GM23338 (cell line): ENCODE measurements around the gene MTERF2. TPM values are rescaled to one million over a fixed set of nuclear protein-coding genes. Genes with fewer than 3 reads are reported as not detected.

Experiments
- ATAC-seq: fragments of 200-7000 bp; cut with Tn5 transposase; 3 replicates; pipeline ENCODE4 v1.9.1; 2020
- DNase-seq: peaks from one replicate; pipeline ENCODE4 v3.0.0-alpha.2; 2015; ENCODE audit warnings: low spot score
- H2AFZ ChIP-seq: fragments of 200-600 bp; sonication (generic); 2 replicates; pipeline ENCODE4 v1.8.0; 2016; ENCODE audit warnings: antibody characterized with exemption, mild to moderate bottlenecking, moderate library complexity
- H3F3A ChIP-seq: fragments of 200-600 bp; sonication (generic); replicated peaks from 2 replicates; pipeline ENCODE4 v1.8.0; 2017; ENCODE audit warnings: antibody characterized with exemption, mixed run types, low read depth
- H3K27ac ChIP-seq: fragments of 200-600 bp; sonication (generic); 2 replicates; pipeline ENCODE4 v1.6.1; 2016; ENCODE audit warnings: low read depth
- H3K27me3 ChIP-seq: fragments of 200-600 bp; sonication (generic); 2 replicates; pipeline ENCODE4 v1.8.0; 2016; ENCODE audit warnings: mild to moderate bottlenecking, mixed run types, moderate library complexity; ENCODE audit not compliant: insufficient read depth
- H3K36me3 ChIP-seq: fragments of 200-600 bp; sonication (generic); 2 replicates; pipeline ENCODE4 v1.8.0; 2016; ENCODE audit warnings: mild to moderate bottlenecking; ENCODE audit not compliant: insufficient read depth
- H3K4me1 ChIP-seq: fragments of 200-600 bp; sonication (generic); 2 replicates; pipeline ENCODE4 v1.8.0; 2016; ENCODE audit warnings: mild to moderate bottlenecking, moderate library complexity; ENCODE audit not compliant: insufficient read depth
- H3K4me2 ChIP-seq: fragments of 200-600 bp; sonication (generic); 2 replicates; pipeline ENCODE4 v1.7.1; 2017; ENCODE audit warnings: mixed run types
- H3K4me3 ChIP-seq: fragments of 200-600 bp; sonication (generic); 2 replicates; pipeline ENCODE4 v1.6.1; 2016; ENCODE audit warnings: mixed run types
- H3K79me2 ChIP-seq: fragments of 200-600 bp; sonication (generic); replicated peaks from 2 replicates; pipeline ENCODE4 v1.8.0; 2017; ENCODE audit warnings: mild to moderate bottlenecking; ENCODE audit not compliant: insufficient read depth
- H3K9me2 ChIP-seq: fragments of 200-600 bp; sonication (generic); 2 replicates; pipeline ENCODE4 v1.8.0; 2017; ENCODE audit not compliant: insufficient read depth
- H4K20me1 ChIP-seq: fragments of 200-600 bp; sonication (generic); replicated peaks from 2 replicates; pipeline ENCODE4 v1.8.0; 2017; ENCODE audit warnings: mild to moderate bottlenecking; ENCODE audit not compliant: insufficient read depth
- H3K27ac Mint-ChIP-seq: 2 replicates; pipeline ENCODE4 v1.8.0; 2020; ENCODE audit warnings: inconsistent platforms, mild to moderate bottlenecking, moderate library complexity, mixed read lengths
- H3K27me3 Mint-ChIP-seq: 3 replicates; pipeline ENCODE4 v1.8.0; 2022; ENCODE audit warnings: low read depth, mild to moderate bottlenecking, moderate library complexity, mixed read lengths, inconsistent platforms; ENCODE audit not compliant: insufficient read depth, poor library complexity
- H3K36me3 Mint-ChIP-seq: 3 replicates; pipeline ENCODE4 v1.8.0; 2021; ENCODE audit warnings: low read depth, mild to moderate bottlenecking, inconsistent platforms, moderate library complexity, mixed read lengths
- H3K4me1 Mint-ChIP-seq: 3 replicates; pipeline ENCODE4 v1.8.0; 2020; ENCODE audit warnings: mild to moderate bottlenecking, inconsistent platforms, mixed read lengths
- H3K4me3 Mint-ChIP-seq: 3 replicates; pipeline ENCODE4 v1.8.0; 2021; ENCODE audit warnings: moderate library complexity, mild to moderate bottlenecking, inconsistent platforms, mixed read lengths
- H3K9me3 Mint-ChIP-seq: 3 replicates; pipeline ENCODE4 v1.8.0; 2020; ENCODE audit warnings: moderate library complexity, mild to moderate bottlenecking, inconsistent platforms, mixed read lengths
- CREB1 ChIP-seq: fragments of 250-450 bp; sonication (Bioruptor Pico); IDR thresholded peaks from 2 replicates; pipeline ENCODE4 v1.5.0; 2020; ENCODE audit warnings: low read depth, mild to moderate bottlenecking, moderate library complexity
- CTCF ChIP-seq, 2 experiments: fragments of 200-600 bp in 1 of 2; sonication (generic) in 1 of 2; conservative IDR thresholded peaks; 2 replicates each; pipeline versions ENCODE4 v1.5.1 to v1.6.1; 2016 to 2017; ENCODE audit warnings: antibody characterized with exemption in 2 of 2, low read depth in 2 of 2, mild to moderate bottlenecking in 2 of 2, moderate library complexity in 1 of 2
- EZH2 ChIP-seq: fragments of 200-600 bp; sonication (generic); IDR thresholded peaks from one replicate; pipeline ENCODE4 v1.8.0; 2017; ENCODE audit warnings: antibody characterized with exemption, mild to moderate bottlenecking, low read depth; ENCODE audit not compliant: unreplicated experiment
- POLR2AphosphoS5 ChIP-seq: IDR thresholded peaks from 2 replicates; pipeline ENCODE4 v1.6.1; 2016; ENCODE audit warnings: antibody characterized with exemption, low read depth
- ZNF114 ChIP-seq: fragments of 250-450 bp; sonication (Bioruptor Pico); IDR thresholded peaks from 2 replicates; pipeline ENCODE4 v1.5.0; 2020; ENCODE audit warnings: mild to moderate bottlenecking, moderate library complexity
- long read RNA-seq: library from polyadenylated mRNA; unstranded; transcript quantifications from one replicate; pipeline ENCODE4 v2.0.0, GENCODE V29; 2020; ENCODE audit not compliant: unreplicated experiment
- polyA plus RNA-seq: library from polyadenylated mRNA; unstranded; fragments of >200 nt; fragmentation: Nextera tagmentation; extraction: Ambion mirVana; gene quantifications from 2 replicates; pipeline ENCODE4 v1.2.1, GENCODE V29; 2016
- total RNA-seq: library from RNA; depleted of rRNA; stranded (reverse); fragments of >200 nt; shearing (Covaris generic); gene quantifications from 2 replicates; pipeline ENCODE4 v1.2.3, GENCODE V29; 2014; rRNA removed

MTERF2 gene
- total RNA-seq (4.7 and 9.2 TPM in 2 replicates), polyA plus RNA-seq (9.1 and 11.0 TPM in 2 replicates)
- long read RNA-seq, partial matches to known transcripts = 0 of 5 reads
- long read RNA-seq, other reads (novel, unspliced or antisense) = 0 of 5 reads

GRCh38 chr12:106986625-106987389, at the start of gene MTERF2:
TSS of gene MTERF2 (minus strand) at chr12:106987146. CDS start at chr12:106978714, 8,432 bp downstream.
- H3K27me3 ChIP-seq = no peaks in the 10 kb centered on the region
- no peaks in the 10 kb centered on the region for H3K9me2 ChIP-seq
- Mint-ChIP-seq H3K9me3 (no peaks in the 10 kb centered on the region), H3K36me3 (peaks cover 20% of the 10 kb centered on the region), H3K27me3 (peaks cover 5% of the 10 kb centered on the region), H3K4me1 (peaks cover 23% of the 10 kb centered on the region), H3K27ac (0 out of 2 replicates have a peak within 1 kb of the TSS, but pooled peaks have one; percentile 46), H3K4me3 (peak within 1 kb of the TSS; percentile 89)
- no peaks in the 10 kb centered on the region; the same call in 1 of the 2 replicates for H4K20me1 ChIP-seq
- peak; percentile 95 for ATAC-seq
- no peaks in the 10 kb centered on the region; the same call in 1 of the 2 replicates for H3F3A ChIP-seq
- 0 out of 2 replicates have a peak, but pooled peaks cover 4% of the 10 kb centered on the region for H3K79me2 ChIP-seq
- H3K27ac ChIP-seq = no peak within 1 kb of the TSS
- H3K4me2 ChIP-seq = peak within 1 kb of the TSS; percentile 97
- peaks cover 13% of the 10 kb centered on the region for H3K4me1 ChIP-seq
- peak; percentile 98 for DNase-seq
- H3K36me3 ChIP-seq = no peaks in the 10 kb centered on the region
- peak within 1 kb of the TSS; percentile 99 for H2AFZ ChIP-seq
- H3K4me3 ChIP-seq = peak within 1 kb of the TSS; percentile 91
- TF ChIP-seq CTCF (conservative IDR thresholded peaks at IDR 0.05; ENCODE audit: low read depth in 2 of 2) (no peak), POLR2AphosphoS5 (peak; percentile 89), CREB1 (CRISPR knock-in tag) (peak; percentile 66)

GRCh38 chr12:107035733-107036132, 48.8 kb upstream of the MTERF2 start:
- Histone ChIP-seq H3K27me3 (no peaks in the 10 kb centered on the region), H3K4me1 (0 out of 2 replicates have a peak, but pooled peaks cover 6% of the 10 kb centered on the region), H2AFZ (no peak overlapping the region), H3K27ac (no peak overlapping the region), H3K4me2 (no peak overlapping the region), H3K36me3 (no peaks in the 10 kb centered on the region), H3K79me2 (peaks cover 24% of the 10 kb centered on the region), H3K9me2 (peaks cover 2% of the 10 kb centered on the region; the same call in 1 of the 2 replicates), H4K20me1 (no peaks in the 10 kb centered on the region; the same call in 1 of the 2 replicates), H3F3A (no peaks in the 10 kb centered on the region), H3K4me3 (no peak overlapping the region)
- Mint-ChIP-seq H3K27ac (no peak overlapping the region), H3K9me3 (no peaks in the 10 kb centered on the region), H3K27me3 (peaks cover 4% of the 10 kb centered on the region), H3K36me3 (peaks cover 12% of the 10 kb centered on the region), H3K4me3 (no peak overlapping the region), H3K4me1 (no peaks in the 10 kb centered on the region)
- ATAC-seq (no peak), DNase-seq (no peak)
- TF ChIP-seq EZH2 (no peak), ZNF114 (no peak)
